BJ (cell line): Measurements from ENCODE around the gene C9orf72. TPM values are rescaled to one million over a fixed set of nuclear protein-coding genes. Genes with fewer than 3 reads are reported as not detected.
"Not testable (repeated sequence)": the region's sequence is repeated elsewhere in the genome, so short reads cannot be mapped to it uniquely, and the experiment has no call there.

Experiments used
- CTCF ChIA-PET: fragments of 350-600 bp; formaldehyde crosslinking; extraction: SDS; loops from one replicate; lab custom pipeline; 2021; ENCODE audit warnings: antibody characterized with exemption, inconsistent platforms; lab: Yijun Ruan, JAX
- POLR2A ChIA-PET: fragments of 300-600 bp; sonication (Branson Sonifier 250); formaldehyde crosslinking; extraction: SDS; loops from one replicate; lab custom pipeline; 2021; ENCODE audit warnings: antibody characterized with exemption; lab: Charles Lee
- DNase-seq: peaks from one replicate; pipeline ENCODE4 v3.0.0-alpha.2; 2011; ENCODE audit warnings: low read depth
- H3K27me3 ChIP-seq: 2 replicates; pipeline ENCODE4 v1.6.0; 2011; ENCODE audit warnings: low read length; ENCODE audit not compliant: control insufficient read depth, insufficient read depth
- H3K36me3 ChIP-seq: 2 replicates; pipeline ENCODE4 v1.5.1; 2011; ENCODE audit warnings: low read length; ENCODE audit not compliant: control insufficient read depth, insufficient read depth
- H3K4me3 ChIP-seq: 2 replicates; pipeline ENCODE4 v1.5.1; 2011; ENCODE audit warnings: low read depth, mild to moderate bottlenecking, control low read depth, low read length
- CTCF ChIP-seq: IDR thresholded peaks from 2 replicates; pipeline ENCODE4 v1.5.1; 2011; ENCODE audit warnings: low read depth, mild to moderate bottlenecking, control low read depth, inconsistent platforms, low read length, moderate library complexity; ENCODE audit not compliant: insufficient read depth
- polyA plus RNA-seq: library from polyadenylated mRNA; depleted of rRNA; stranded (reverse); fragments of >200 nt; gene quantifications from 2 replicates; pipeline ENCODE4 v1.2.3, GENCODE V29; 2011

C9orf72 gene
- polyA plus RNA-seq, 1 experiment, result 1.3 TPM

DNA sequence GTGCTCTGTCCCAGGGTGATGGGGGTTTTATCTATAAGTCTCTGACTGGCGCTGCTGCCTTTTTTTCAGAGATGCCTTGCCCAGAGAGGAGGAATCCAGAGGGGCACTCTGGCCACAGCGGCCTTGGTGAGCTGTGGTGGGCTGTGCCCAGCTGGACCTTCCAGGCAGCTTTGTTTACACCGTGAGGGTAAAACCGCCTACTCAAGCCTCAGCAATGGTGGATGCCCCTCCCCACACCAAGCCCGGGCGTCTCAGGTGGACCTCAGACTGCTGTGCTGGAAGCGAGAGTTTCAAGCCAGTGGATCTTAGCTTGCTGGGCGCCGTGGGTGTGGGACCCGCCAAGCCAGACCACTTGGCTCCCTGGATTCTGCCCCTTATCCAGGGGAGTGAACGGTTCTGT lies 41.3 kb upstream of the C9orf72 start:
- ChIA-PET POLR2A (no interaction called here), CTCF (no interaction called here)

GRCh38 chr9:27612036-27612435 lies 38.8 kb upstream of the C9orf72 start:
- H3K36me3 ChIP-seq, DNase-seq, CTCF ChIA-PET, H3K27me3 ChIP-seq, POLR2A ChIA-PET, H3K4me3 ChIP-seq: not testable (repeated sequence)

More for the DNA sequence above, 41.3 kb upstream of the C9orf72 start:
- TF ChIP-seq CTCF, result no peak
- Histone ChIP-seq H3K36me3 (no peaks in the 10 kb centered on the region), H3K27me3 (no peaks in the 10 kb centered on the region), H3K4me3 (no peak overlapping the region)
- DNase-seq, result no peak

GRCh38 chr9:27610622-27611021 lies 37.3 kb upstream of the C9orf72 start:
- CTCF ChIA-PET, result no interaction called here
- no peaks in the 10 kb centered on the region for H3K36me3 ChIP-seq
- no peak for TF ChIP-seq CTCF
- H3K27me3 ChIP-seq, result no peaks in the 10 kb centered on the region
- H3K4me3 ChIP-seq, result no peak overlapping the region
- no peak for DNase-seq
- POLR2A ChIA-PET, result no interaction called here

DNA sequence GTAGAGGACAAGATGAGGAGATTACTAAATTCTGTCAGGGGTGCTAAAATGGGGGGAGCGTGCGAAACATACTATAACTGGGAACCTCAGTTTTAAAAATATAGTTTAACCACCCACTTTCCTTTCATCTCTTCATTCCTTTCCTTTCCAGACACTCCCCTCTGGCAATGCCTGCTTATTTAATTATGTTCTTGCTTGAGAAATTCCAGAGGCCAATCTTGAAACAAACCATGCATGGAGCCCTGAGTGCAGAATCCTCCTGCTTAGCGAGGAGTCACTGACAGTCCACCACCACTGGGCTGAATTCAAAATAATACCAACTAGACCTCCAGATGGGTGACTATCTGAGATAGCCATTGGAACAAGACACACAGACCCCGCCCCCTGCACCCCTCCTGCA lies 29.7 kb upstream of the C9orf72 start:
- ChIA-PET POLR2A (no interaction called here), CTCF (no interaction called here)
- no peak for DNase-seq
- Histone ChIP-seq H3K27me3 (no peaks in the 10 kb centered on the region), H3K36me3 (no peaks in the 10 kb centered on the region), H3K4me3 (no peak overlapping the region)
- no peak for TF ChIP-seq CTCF

GRCh38 chr9:27602142-27602861 lies 29.0 kb upstream of the C9orf72 start:
- Histone ChIP-seq H3K36me3 (no peaks in the 10 kb centered on the region), H3K4me3 (no peak overlapping the region), H3K27me3 (no peaks in the 10 kb centered on the region)
- no peak for DNase-seq
- no peak for TF ChIP-seq CTCF
- POLR2A ChIA-PET, result no interaction called here
- CTCF ChIA-PET, result no interaction called here

- Histone ChIP-seq H3K27me3 (no peaks in the 10 kb centered on the region), H3K36me3 (no peaks in the 10 kb centered on the region), H3K4me3 (no peak overlapping the region)
- CTCF ChIA-PET, result no interaction called here
- POLR2A ChIA-PET, result no interaction called here
- TF ChIP-seq CTCF, result no peak
- DNase-seq, result no peak
Observed at GRCh38 chr9:27601396-27601795, 28.1 kb upstream of the C9orf72 start.
